K562 (cell line): ENCODE data around the gene GPX5. TPM values are rescaled to one million over a fixed set of nuclear protein-coding genes. Genes with fewer than 3 reads are reported as not detected.

Experiments
- CTBP1 ChIP-seq: fragments of 450-650 bp; IDR thresholded peaks from 2 replicates; pipeline ENCODE4 v1.6.1; 2016; ENCODE audit warnings: borderline replicate concordance
- EHMT2 ChIP-seq: fragments of 450-650 bp; IDR thresholded peaks from 2 replicates; pipeline ENCODE4 v1.6.1; 2018; ENCODE audit warnings: antibody characterized with exemption
- GTF2A2 ChIP-seq: IDR thresholded peaks from 2 replicates; pipeline ENCODE4 v1.6.1; 2016; ENCODE audit warnings: mild to moderate bottlenecking, missing genetic modification characterization, missing compliant biosample characterization
- HDAC2 ChIP-seq: fragments of 450-650 bp; IDR thresholded peaks from 2 replicates; pipeline ENCODE4 v1.6.1; 2016; ENCODE audit warnings: mild to moderate bottlenecking
- HOXB6 ChIP-seq: fragments of 250-450 bp; sonication (Bioruptor Pico); IDR thresholded peaks from 2 replicates; pipeline ENCODE4 v1.5.1; 2022; ENCODE audit warnings: mild to moderate bottlenecking, borderline replicate concordance
- IFI16 ChIP-seq: fragments of 250-450 bp; sonication (Bioruptor Pico); IDR thresholded peaks from 2 replicates; pipeline ENCODE4 v2.1.2; 2022; ENCODE audit warnings: mild to moderate bottlenecking, inconsistent platforms
- KLF16 ChIP-seq: IDR thresholded peaks from 2 replicates; pipeline ENCODE4 v1.6.1; 2016; ENCODE audit warnings: antibody characterized with exemption
- LCOR ChIP-seq: sonication (generic); formaldehyde crosslinking; IDR thresholded peaks from 2 replicates; pipeline ENCODE4 v1.8.0; 2022; ENCODE audit warnings: mild to moderate bottlenecking, missing genetic modification reagents
- LEF1 ChIP-seq: fragments of 450-650 bp; IDR thresholded peaks from 2 replicates; pipeline ENCODE4 v1.6.1; 2016; ENCODE audit warnings: mild to moderate bottlenecking
- RBM25 ChIP-seq: fragments of 200-400 bp; formaldehyde crosslinking; IDR thresholded peaks from 2 replicates; pipeline ENCODE4 v1.6.1; 2018; ENCODE audit warnings: low read length, low read depth, moderate library complexity; ENCODE audit not compliant: severe bottlenecking
- SRF ChIP-seq, 2 experiments: fragments of 250-450, 450-650 bp in 1 of 2; sonication (Bioruptor Pico) in 1 of 2; sonication (generic) in 1 of 2; formaldehyde crosslinking; IDR thresholded peaks; 2 replicates each; pipeline versions ENCODE4 v1.5.0 to v1.5.1; 2020 to 2022; ENCODE audit warnings: mild to moderate bottlenecking in 1 of 2, missing genetic modification reagents in 1 of 2
- SRSF9 ChIP-seq: fragments of 200-400 bp; formaldehyde crosslinking; IDR thresholded peaks from 2 replicates; pipeline ENCODE4 v1.6.1; 2017; ENCODE audit warnings: low read depth, low read length, borderline replicate concordance
- TEAD2 ChIP-seq: fragments of 450-650 bp; IDR thresholded peaks from 2 replicates; pipeline ENCODE4 v1.6.1; 2016; ENCODE audit warnings: missing genetic modification characterization, control low read depth, missing compliant biosample characterization
- TOE1 ChIP-seq, 2 experiments: fragments of 450-650 bp in 1 of 2; sonication (generic) in 1 of 2; formaldehyde crosslinking in 1 of 2; IDR thresholded peaks; 2 replicates each; pipeline versions ENCODE4 v1.7.1 to v1.8.0; 2016 to 2022; ENCODE audit warnings: borderline replicate concordance in 2 of 2, mild to moderate bottlenecking in 2 of 2, antibody characterized with exemption in 1 of 2, inconsistent platforms in 1 of 2, low read depth in 1 of 2, missing genetic modification reagents in 1 of 2, moderate library complexity in 1 of 2
- ZBTB8A ChIP-seq: fragments of 450-650 bp; IDR thresholded peaks from 2 replicates; pipeline ENCODE4 v1.6.1; 2018; ENCODE audit warnings: mild to moderate bottlenecking, moderate library complexity; ENCODE audit not compliant: partially characterized antibody
- ZNF133 ChIP-seq: fragments of 250-450 bp; sonication (Bioruptor Pico); IDR thresholded peaks from 2 replicates; pipeline ENCODE4 v1.4.0; 2020; ENCODE audit warnings: mild to moderate bottlenecking
- ZNF146 ChIP-seq: IDR thresholded peaks from one replicate; pipeline ENCODE4 v1.6.1; 2018; ENCODE audit warnings: missing compliant biosample characterization; ENCODE audit not compliant: unreplicated experiment
- ZNF239 ChIP-seq: fragments of 250-450 bp; sonication (Bioruptor Pico); IDR thresholded peaks from 2 replicates; pipeline ENCODE4 v1.4.0; 2020; ENCODE audit warnings: mild to moderate bottlenecking
- ZNF384 ChIP-seq: IDR thresholded peaks from 2 replicates; pipeline ENCODE4 v1.6.1; 2012; ENCODE audit warnings: low read depth, low read length, improper control_type of control experiment
- ZNF41 ChIP-seq: fragments of 250-450 bp; sonication (Bioruptor Pico); conservative IDR thresholded peaks from 2 replicates; pipeline ENCODE4 v1.4.0; 2020; ENCODE audit warnings: mild to moderate bottlenecking
- ZNF507 ChIP-seq: conservative IDR thresholded peaks from 2 replicates; pipeline ENCODE4 v1.6.1; 2017; ENCODE audit warnings: missing genetic modification characterization, missing compliant biosample characterization
- polyA plus RNA-seq, 8 experiments: library from polyadenylated mRNA; depleted of rRNA in 4 of 8; stranded (reverse) in 5 of 8; unstranded in 3 of 8; fragments of >200 nt; fragmentation: Nextera tagmentation in 2 of 8; fragmentation: Illumina TruSeq in 1 of 8; extraction: Ambion mirVana in 2 of 8; extraction: Trizol in 1 of 8; gene quantifications; 2 replicates each; pipeline versions ENCODE4 v1.2.1 to v1.2.3, GENCODE V29; 2011 to 2014; ENCODE audit warnings: inconsistent platforms in 1 of 8, missing spikeins in 1 of 8
- total RNA-seq, 7 experiments: library from RNA; depleted of rRNA in 6 of 7; stranded (reverse); fragments of >200 nt in 6 of 7; fragmentation: Illumina TruSeq in 2 of 7; extraction: Trizol in 2 of 7; gene quantifications; 2 replicates each; pipeline versions ENCODE4 v1.2.1 to v1.2.3, GENCODE V29; 2011 to 2021; ENCODE audit warnings: low replicate concordance in 1 of 7
- TF ChIP-seq, protein P1 (sequence below), 3 experiments: IDR thresholded peaks in 2 of 3; conservative IDR thresholded peaks in 1 of 3; 2 replicates each; pipeline ENCODE4 v1.5.1; 2011 to 2012; ENCODE audit warnings: low read length in 3 of 3, mild to moderate bottlenecking in 3 of 3, control low read depth in 2 of 3, improper control_type of control experiment in 1 of 3, inconsistent platforms in 1 of 3, low read depth in 1 of 3, mixed read lengths in 1 of 3, moderate library complexity in 1 of 3; ENCODE audit not compliant: insufficient read depth in 2 of 3
- TF ChIP-seq, protein P2 (sequence below): sonication (generic); formaldehyde crosslinking; IDR thresholded peaks from 2 replicates; pipeline ENCODE4 v1.8.1; 2022; ENCODE audit warnings: missing genetic modification reagents
- TF ChIP-seq, protein P3 (sequence below): fragments of 250-450 bp; sonication (Bioruptor Pico); IDR thresholded peaks from 2 replicates; pipeline ENCODE4 v1.4.0; 2020; ENCODE audit warnings: mild to moderate bottlenecking, moderate library complexity, borderline replicate concordance

Gene GPX5
- total and polyA plus RNA-seq, 9 of the 15 experiments (the other 6 are each of a cell fraction or from before 2014, with no cell fraction given): 0.07 to 0.18 (median 0.15) TPM; not detected in 6

DNA sequence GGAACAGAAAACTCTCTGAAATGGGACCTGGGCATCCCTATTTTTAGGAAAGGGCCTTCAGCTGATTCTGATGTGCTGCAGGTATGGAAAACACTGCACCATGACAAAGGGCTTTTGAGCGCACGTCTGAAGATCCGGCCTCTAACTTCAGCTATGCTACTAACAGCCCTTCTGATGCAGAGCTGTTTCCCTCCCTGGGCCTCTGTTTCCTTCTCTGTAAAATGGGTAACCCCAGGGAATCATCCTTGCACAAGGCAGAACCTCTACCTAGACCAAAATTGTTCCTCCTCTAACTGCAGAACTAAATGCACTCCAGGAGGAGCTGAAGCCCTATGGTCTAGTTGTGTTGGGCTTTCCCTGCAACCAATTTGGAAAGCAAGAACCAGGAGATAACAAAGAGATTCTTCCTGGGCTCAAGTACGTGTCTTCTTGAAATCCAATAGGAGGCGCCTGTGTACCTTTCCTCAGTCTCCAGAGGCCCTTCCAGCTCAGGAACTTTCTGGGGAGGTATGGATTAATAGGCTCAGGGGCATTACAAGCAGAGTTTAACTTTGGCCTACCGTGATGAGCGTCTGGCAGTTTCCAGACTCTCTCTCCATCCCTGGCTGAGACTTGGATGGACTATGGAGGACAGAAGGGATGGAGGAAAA, 5.9 kb downstream of the GPX5 start (continued):
- TF ChIP-seq TOE1 (IDR thresholded peaks at IDR 0.05; ENCODE audit: borderline replicate concordance) (no peak), TOE1 (CRISPR knock-in tag; IDR thresholded peaks at IDR 0.05; ENCODE audit: borderline replicate concordance, low read depth) (no peak), IFI16 (no peak), HDAC2 (peak; percentile 46; the same call in 1 of the 2 replicates), ZNF507 (tag) (no peak), KLF16 (no peak), SRF (CRISPR knock-in tag; IDR thresholded peaks at IDR 0.05) (peak in 1 of 2 experiments; percentile 37; a peak in 1 of 4 replicates), EHMT2 (0 out of 2 replicates have a peak, but pooled peaks have one; percentile 20), GTF2A2 (tag) (no peak), ZNF384 (no peak), HOXB6 (CRISPR knock-in tag) (no peak), RBM25 (peak; percentile 64), ZNF41 (CRISPR knock-in tag) (no peak), ZNF239 (CRISPR knock-in tag) (no peak), ZNF146 (CRISPR knock-in tag) (no peak), LCOR (CRISPR knock-in tag) (0 out of 2 replicates have a peak, but pooled peaks have one; percentile 37), ZNF133 (no peak), ZBTB8A (no peak), SRSF9 (no peak), TEAD2 (no peak), LEF1 (no peak), CTBP1 (peak; percentile 71; the same call in 1 of the 2 replicates)
- TF ChIP-seq, protein P1, sequence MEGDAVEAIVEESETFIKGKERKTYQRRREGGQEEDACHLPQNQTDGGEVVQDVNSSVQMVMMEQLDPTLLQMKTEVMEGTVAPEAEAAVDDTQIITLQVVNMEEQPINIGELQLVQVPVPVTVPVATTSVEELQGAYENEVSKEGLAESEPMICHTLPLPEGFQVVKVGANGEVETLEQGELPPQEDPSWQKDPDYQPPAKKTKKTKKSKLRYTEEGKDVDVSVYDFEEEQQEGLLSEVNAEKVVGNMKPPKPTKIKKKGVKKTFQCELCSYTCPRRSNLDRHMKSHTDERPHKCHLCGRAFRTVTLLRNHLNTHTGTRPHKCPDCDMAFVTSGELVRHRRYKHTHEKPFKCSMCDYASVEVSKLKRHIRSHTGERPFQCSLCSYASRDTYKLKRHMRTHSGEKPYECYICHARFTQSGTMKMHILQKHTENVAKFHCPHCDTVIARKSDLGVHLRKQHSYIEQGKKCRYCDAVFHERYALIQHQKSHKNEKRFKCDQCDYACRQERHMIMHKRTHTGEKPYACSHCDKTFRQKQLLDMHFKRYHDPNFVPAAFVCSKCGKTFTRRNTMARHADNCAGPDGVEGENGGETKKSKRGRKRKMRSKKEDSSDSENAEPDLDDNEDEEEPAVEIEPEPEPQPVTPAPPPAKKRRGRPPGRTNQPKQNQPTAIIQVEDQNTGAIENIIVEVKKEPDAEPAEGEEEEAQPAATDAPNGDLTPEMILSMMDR (IDR thresholded peaks at IDR 0.05 in 2 of 3, conservative IDR thresholded peaks at IDR 0.05 in 1 of 3; ENCODE audit: insufficient read depth in 2 of 3, low read depth in 1 of 3, low read length in 3 of 3): peak; percentile 60 to 80 (median 75)
- TF ChIP-seq, protein P2, sequence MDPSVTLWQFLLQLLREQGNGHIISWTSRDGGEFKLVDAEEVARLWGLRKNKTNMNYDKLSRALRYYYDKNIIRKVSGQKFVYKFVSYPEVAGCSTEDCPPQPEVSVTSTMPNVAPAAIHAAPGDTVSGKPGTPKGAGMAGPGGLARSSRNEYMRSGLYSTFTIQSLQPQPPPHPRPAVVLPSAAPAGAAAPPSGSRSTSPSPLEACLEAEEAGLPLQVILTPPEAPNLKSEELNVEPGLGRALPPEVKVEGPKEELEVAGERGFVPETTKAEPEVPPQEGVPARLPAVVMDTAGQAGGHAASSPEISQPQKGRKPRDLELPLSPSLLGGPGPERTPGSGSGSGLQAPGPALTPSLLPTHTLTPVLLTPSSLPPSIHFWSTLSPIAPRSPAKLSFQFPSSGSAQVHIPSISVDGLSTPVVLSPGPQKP (CRISPR knock-in tag): no peak
- TF ChIP-seq, protein P3, sequence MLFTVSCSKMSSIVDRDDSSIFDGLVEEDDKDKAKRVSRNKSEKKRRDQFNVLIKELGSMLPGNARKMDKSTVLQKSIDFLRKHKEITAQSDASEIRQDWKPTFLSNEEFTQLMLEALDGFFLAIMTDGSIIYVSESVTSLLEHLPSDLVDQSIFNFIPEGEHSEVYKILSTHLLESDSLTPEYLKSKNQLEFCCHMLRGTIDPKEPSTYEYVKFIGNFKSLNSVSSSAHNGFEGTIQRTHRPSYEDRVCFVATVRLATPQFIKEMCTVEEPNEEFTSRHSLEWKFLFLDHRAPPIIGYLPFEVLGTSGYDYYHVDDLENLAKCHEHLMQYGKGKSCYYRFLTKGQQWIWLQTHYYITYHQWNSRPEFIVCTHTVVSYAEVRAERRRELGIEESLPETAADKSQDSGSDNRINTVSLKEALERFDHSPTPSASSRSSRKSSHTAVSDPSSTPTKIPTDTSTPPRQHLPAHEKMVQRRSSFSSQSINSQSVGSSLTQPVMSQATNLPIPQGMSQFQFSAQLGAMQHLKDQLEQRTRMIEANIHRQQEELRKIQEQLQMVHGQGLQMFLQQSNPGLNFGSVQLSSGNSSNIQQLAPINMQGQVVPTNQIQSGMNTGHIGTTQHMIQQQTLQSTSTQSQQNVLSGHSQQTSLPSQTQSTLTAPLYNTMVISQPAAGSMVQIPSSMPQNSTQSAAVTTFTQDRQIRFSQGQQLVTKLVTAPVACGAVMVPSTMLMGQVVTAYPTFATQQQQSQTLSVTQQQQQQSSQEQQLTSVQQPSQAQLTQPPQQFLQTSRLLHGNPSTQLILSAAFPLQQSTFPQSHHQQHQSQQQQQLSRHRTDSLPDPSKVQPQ: no peak
